GM18867 (cell line): Measurements from ENCODE around the gene HMCN1.
"Not testable (repeated sequence)": the region's sequence is repeated elsewhere in the genome, so short reads cannot be mapped to it uniquely, and the experiment has no call there.

Experiments used
- ATAC-seq: cut with Tn5 transposase; IDR thresholded peaks from one replicate; pipeline ENCODE4 v1.9.1; 2021; ENCODE audit warnings: mild to moderate bottlenecking, moderate library complexity; ENCODE audit not compliant: unreplicated experiment

HMCN1 gene

DNA sequence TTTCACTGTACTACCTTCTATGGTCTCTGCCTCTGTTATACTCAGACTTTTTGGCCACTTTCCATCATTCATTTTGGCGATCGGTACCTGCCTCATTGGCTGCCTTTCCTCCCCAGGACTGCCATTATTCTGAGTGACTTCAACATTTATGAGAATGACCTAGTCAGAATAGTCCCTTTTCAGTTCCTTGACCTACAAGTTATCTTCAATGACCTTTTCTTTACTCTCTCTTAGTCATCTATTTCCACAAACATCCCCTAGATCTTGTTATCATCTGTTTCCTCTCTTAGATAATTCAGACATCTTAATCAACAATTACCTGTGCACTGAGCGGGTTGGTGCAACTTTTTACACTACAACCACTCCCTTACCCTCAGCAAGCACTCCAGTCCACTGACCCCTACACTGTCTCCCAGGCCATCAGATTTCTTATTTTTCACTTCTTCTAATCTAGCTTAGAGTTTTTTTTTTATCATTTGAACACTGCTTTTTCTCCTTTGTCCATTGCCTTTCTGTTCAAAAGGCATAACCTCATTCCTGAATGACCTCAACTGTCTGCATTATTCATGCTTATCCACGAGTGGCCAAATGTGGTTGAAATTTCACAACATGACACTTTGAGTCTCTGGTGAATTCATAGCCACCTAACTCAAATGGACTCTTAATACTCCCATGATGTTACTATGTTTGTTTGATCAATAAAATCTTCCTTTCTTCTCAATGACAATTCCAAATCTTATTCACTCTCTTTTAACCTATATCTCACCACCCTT is 112.7 kb downstream of the HMCN1 start:
- ATAC-seq = no peak

DNA sequence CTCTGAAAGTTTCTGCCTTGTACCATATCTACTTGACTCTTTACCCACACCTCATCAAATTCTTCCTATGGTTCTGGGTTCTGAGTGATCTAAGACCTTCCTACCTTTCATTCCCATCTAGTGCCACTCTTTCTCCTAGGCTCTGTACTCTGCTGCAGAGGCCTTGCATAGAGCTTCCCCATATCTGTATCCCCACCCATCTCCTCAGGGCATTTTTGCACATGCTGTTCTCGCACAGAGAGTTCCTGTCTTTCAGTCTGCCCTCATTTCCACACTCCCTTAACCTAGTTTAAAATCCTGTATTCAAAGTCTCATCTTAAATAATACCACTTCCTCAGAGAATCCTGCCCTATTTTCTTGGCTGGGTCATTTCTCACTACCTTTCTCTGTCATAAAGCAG is 114.8 kb downstream of the HMCN1 start:
- no peak for ATAC-seq

DNA sequence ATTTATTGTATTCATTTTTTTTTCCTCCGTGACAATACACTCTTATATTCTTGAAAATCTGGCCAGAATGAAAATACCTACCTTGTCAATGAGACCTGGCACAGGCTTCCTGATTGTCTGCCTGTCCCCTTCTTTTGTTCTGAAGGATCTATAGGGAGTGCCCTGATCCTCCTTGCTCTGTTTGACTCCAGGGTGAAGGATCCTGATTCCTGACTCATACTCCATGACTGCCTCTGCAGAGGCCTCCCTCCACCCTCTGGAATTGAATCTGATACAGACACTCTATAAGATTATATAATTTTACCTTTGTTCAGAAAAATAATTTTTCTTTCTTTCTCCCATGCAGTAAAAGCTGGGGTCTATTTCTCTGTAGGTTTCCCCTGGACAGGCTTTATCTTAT is 116.2 kb downstream of the HMCN1 start:
- no peak for ATAC-seq

DNA sequence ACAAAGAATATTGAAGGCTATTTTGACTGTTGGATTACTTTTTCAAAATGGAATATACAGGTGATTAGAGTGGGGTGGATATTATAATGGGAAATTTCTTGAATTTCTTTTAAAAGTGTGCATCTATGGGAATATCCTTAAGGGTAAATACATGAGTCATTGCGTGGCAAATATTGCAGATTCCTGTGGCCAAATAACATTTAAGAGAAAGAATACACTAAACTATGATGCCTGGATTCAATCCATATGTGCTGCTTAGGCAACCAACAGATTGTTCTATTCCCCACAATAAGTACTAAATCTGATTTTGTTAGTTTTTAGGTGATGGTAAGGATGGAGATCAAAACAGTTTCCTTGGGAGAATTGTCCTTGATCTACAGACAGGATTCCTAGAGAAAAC is 119.5 kb downstream of the HMCN1 start:
- ATAC-seq = no peak

DNA sequence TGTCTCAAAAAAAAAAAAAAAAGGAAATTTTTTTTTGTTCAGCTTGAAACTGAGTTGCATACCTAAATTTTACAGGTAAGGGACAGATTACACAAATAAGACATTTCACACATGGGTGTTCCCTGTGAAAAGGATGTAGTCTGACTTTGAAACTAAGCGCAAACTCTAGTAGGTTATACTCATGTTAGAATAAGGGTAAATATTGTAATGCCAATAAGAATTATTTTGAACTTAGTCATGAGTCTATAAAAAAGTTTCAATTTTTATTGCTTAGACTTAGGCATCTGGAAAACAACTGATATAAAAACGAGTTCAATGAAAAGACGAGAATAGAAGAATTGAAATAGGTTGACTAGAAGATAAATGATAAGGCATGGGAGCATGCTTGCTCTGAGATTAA is 122.3 kb downstream of the HMCN1 start:
- no peak for ATAC-seq

DNA sequence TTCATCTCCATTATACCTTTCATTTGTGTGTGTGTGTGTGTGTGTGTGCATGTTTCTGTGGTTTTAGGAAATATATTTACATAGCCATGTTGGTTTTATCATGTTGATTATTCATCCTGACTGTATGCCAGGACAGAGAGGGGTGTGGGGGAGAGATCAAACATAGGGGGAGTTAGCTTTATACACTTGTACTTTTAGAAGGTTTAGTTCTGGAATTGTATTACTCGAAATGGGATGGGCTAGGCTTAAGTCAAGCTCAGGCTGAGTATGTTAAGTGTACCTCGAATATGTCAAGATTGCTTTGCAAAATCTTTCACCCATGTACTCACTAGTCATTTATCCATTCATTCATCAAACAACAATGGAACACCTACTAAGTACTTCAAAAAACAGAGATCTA is 123.3 kb downstream of the HMCN1 start:
- ATAC-seq = no peak

DNA sequence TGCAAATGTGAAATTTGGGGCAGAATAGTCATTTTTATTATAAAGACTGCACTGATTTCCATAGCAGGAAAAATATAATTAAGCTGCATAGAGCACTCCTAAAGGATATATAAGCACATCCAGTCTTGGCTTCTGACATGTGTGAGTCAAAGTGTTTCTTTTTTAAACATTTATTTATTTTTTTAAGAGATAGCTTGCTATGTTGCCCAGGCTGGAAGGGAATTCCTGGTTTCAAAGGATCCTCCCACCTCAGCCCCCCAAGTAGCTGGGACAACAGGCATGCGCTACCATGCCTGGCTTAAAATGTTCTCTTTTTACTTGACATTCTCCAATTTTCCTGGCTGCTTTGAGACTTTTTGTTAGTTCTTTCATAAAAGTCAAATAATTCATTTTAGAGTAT is 126.1 kb downstream of the HMCN1 start:
- no peak for ATAC-seq

DNA sequence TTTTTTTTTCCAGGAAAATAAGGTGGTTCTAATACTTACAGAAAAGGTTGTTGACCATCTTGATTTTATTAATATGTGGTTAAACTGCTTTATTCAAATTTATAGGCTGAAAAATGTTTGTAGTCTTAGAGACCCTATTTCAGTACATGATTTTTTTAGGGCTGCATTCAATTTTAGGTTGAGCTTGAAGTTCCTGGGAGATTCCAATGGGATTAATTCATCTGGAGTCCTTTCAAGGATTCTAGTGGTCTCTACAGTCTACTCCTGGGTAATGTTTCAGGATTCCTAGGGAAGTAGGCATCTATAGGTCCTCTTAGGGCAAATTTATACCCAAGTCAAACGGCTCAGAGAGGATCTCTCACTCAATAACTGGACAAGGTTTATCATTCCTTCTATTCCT is 126.7 kb downstream of the HMCN1 start:
- no peak for ATAC-seq

DNA sequence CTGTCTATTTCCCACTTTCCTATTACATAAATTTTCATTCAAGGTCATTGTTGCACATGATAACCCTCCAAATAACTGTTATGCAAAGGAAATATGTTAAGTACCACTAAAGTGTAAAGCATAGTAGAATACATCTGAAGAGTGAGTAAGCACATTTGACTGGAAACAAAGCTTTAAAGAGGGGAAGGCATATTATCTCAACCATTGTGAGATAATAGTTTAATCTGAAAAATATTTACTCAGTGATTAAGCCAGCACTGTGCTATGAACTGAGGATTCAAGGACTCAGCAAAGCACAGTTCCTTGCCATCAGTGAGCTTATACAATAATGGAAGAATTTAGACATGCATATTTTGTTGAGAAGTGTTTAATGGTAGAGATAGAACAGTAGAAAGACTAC is 127.4 kb downstream of the HMCN1 start:
- no peak for ATAC-seq

DNA sequence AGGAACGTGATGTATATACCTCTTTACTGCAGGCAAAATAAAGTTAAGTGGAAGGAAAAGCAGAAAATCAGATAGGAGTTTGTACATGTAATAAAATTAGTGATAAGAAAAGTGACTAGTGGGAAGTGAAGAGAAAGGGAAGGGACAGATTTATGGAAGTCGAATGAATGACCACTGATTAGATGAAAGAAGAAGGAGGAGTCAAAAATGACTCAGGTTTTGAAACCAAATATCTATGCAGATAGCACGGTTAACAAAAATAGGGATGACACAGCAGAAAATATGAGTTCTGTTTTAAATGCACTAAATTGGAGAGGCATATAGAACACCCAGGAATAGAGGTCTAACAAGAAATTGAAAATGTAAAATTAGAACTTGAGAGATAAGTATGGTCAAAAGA is 128.0 kb downstream of the HMCN1 start:
- no peak for ATAC-seq

DNA sequence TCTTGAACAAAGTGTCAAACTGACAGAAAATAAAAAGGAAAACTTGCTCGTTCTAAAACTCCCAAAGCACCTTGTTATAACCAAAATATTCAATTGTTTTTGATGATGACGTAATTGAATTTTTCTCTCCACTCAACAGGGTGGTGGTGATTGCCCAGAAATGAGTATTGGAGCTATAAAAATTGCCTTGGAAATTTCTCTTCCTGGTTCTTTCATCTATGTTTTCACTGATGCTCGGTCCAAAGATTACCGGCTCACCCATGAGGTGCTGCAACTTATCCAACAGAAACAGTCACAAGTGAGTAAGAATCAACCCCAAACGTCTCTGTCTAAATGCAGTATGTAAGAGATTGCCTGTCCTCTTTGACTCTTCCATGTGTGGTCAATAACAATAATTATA is 130.1 kb downstream of the HMCN1 start:
- ATAC-seq = no peak

DNA sequence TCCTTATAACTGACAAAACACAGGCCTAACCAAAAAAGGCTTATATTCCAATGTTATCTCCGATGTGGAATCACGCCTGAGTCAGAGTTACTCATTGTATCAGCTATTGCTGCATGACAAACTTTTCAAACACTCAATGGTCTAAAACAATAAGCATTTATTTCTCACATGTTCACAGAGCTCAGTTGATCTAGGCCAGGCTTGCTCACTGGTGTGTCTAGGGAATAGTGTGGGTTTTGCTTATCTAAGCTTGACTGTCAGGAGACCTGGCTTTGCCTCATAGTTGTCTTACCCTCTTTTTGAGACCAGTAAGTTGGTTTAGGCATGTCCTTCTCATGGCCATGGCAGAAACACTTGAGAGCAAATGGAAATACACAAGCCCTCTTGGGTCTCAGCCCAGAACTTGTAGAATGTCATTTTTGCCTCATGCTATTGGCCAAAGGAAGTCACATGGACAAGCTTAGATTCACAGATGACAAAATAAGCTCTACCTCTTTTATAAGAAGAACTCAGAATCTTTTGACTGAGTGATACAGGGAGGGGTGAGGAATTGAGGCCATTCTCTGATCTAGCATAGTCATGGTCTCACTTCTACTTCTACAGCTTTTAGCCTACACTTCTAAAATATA is 130.8 kb downstream of the HMCN1 start:
- no peak for ATAC-seq

DNA sequence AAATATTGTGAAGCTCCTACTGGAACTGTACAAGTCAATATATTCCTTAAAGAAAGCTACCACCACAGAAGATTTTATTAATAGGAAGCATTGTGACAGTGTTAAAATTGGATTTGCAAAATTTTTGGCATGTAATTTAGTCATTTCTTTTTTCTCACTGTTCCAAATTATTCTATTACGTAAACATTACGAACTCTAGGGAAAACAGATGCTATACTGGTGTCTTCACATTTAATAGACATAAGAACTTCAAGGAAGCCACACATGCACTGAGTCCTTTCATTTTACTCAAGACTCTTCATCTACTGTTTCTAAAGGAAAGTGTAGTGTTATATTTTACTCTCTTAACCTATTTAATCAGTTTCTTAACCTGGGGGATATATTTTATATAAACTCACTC is 135.4 kb downstream of the HMCN1 start:
- ATAC-seq = no peak

DNA sequence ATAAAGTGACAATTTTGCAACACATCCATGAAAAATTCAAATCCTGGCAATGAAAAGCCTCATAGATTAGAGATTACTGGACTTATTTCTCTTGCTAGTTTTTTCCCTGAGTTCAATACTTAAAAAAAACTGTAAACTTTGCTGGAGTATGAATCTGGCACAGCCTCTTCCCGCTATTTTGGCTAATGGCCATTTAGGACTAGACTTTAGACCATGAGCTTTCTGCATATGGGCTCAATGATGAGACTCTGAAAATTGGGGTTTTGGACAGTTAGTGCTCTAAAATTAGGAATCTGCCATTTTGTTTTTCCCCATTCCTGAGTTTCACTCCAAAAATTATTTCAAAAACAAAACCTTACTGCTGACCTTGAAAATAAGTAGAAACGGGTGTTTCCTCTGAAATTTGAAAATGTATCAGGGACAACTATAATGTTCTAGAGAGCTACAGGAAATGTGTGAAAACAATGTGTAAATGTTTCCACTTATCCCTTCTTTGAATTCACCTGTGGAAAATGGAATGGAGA is 137.5 kb downstream of the HMCN1 start:
- no peak for ATAC-seq

DNA sequence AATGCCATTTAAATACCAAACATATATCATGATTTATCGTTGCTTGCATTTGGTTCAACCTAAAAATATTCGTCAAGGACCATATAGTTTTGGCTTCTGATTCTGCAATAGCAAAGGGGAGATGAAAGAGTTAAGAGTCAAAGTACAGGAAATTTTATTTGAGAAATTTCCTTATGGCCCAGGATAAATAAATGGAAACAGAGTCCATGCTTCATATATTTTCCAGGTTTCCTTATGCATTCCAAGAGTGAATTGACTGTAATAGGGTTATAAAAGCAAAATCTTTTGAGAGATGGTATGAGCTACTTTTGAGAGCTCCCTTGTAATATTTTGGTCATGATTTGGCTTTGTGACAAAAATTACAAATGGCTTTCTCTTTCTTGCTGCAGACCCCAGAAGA is 140.1 kb downstream of the HMCN1 start:
- no peak for ATAC-seq

DNA sequence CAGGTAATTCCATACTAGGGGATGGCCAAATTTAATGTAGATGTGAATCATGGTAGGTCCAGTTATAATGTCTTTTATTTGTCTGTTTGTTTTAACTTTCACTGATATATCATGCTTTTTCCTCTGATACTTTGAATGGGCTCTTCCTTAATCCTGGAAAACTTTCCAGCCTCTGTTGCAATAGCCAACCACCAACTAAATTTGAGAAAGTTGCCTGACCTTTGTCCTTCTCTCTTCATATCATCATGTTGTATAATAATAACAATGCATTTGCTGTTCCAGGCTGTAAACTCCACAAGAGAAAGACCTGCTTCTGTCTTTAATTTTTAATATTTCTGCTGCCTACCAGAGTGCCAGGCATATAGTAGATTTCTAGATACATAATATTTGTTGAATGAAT is 146.1 kb downstream of the HMCN1 start:
- no peak for ATAC-seq

DNA sequence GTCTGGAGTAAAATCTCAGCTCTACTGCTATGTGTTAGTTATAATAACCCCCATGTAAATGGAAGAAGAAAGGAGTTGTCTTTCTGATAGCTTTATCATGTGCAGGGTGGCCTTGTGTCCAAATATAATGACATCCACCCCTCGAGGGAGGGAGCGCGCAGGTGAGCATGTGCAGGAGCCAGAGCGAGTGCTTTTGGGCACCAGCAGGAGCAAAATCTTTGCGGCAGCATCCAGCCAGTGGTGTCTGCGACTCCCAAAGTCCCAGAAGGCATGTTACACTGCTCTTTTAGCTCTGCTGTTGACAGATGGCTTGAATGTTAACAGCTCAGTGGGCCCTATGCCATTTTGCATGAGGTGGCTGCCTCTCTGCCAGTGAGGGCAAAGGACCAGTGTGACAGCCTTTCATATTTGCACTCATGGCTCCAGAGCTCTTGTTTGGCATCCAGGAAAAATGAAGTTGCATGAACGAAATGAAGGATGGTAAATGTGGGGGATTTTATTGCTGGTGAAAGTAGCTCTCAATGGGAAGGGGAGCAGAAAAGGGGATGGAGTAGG is 146.7 kb downstream of the HMCN1 start:
- no peak for ATAC-seq

DNA sequence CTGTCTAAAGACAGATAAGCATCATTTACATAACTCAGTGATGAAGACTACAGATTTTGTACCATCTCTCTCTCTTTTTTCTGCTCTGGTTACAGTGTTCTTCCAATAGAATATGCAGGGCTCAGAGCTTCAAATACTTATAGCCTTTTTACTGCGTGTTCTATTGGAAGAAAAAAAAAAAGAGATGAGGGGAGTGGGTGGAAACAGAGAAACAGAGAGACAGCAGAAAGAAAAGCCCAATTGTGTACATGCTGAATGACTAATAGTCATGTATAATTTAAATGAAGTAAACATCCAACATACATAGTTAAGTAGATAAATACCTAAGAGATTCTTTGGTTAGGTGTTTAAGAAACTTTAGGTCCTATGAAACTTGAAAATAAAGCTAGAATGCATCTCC is 151.9 kb downstream of the HMCN1 start:
- ATAC-seq = no peak

DNA sequence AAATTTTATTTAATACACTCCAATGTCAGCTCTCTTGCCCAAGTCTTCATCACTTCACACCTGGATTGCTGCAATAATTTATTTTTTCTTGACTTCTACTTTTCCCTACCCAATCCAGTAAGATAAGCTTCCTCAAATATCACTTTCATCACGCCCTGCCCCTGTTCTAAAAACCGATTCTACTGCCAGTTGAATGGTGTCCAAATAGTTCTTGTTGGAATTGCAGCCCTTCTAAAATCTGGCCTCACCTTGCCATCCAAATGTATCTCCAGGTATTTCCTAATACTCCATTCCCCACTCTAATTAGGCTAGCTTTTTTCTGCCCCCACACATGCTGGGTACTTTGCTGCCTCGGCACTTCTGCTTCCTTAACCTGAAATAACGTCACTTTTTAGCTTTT is 152.5 kb downstream of the HMCN1 start:
- ATAC-seq = no peak

DNA sequence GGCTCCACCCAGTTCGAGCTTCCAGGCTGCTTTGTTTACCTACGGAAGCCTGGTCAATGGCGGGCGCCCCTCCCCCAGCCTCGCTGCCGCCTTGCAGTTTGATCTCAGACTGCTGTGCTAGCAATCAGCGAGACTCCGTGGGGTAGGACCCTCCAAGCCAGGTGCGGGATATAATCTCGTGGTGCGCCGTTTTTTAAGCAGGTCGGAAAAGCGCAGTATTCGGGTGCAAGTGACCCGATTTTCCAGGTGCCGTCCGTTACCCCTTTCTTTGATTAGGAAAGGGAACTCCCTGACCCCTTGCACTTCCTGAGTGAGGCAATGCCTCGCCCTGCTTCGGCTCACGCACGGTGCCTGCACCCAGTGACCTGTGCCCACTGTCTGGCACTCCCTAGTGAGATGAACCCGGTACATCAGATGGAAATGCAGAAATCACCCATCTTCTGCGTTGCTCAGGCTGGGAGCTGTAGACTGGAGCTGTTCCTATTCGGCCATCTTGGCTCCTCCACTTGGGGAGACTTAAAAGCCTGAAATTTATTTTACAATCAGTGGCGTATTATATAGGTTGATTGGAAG is 158.7 kb downstream of the HMCN1 start:
- not testable (repeated sequence) for ATAC-seq

DNA sequence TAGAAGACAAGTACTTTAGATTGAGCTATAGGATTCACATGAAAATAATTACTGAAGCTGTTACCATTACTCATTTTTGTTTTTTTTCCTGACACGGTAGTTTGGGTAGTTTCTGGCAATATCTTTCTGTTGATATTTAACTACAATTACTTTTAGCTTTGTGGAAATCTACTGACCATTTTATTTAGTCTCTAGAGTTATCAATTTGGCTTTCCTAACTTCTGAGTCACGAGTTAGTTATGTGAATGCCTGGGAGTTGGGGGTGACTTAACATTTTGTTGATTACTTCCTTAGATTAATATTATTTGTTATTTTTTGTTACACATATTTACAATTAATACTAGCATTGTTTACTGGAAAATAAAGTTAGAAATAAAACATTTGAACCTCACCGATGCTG is 160.6 kb downstream of the HMCN1 start:
- ATAC-seq = no peak
